SK-N-SH (cell line): ENCODE measurements around the gene TMEM256. TPM values are rescaled to one million over a fixed set of nuclear protein-coding genes. Genes with fewer than 3 reads are reported as not detected.

Source experiments
- CTCF ChIA-PET: fragments of 300-600, 350-600 bp; formaldehyde crosslinking; extraction: SDS; loops from one replicate; lab custom pipeline; 2021; lab: Yijun Ruan, JAX
- POLR2A ChIA-PET: fragments of 350-600 bp; sonication (Branson Sonifier 250); formaldehyde crosslinking; extraction: SDS; loops from one replicate; lab custom pipeline; 2020; ENCODE audit warnings: antibody characterized with exemption, inconsistent platforms; lab: Yijun Ruan, JAX
- DNase-seq: peaks from one replicate; pipeline ENCODE4 v3.0.0; 2012
- H2AFZ ChIP-seq: fragments of 200-600 bp; sonication (generic); 2 replicates; pipeline ENCODE4 v1.8.1; 2016; ENCODE audit warnings: antibody characterized with exemption, mild to moderate bottlenecking, low read depth
- H3F3A ChIP-seq: fragments of 200-600 bp; sonication (generic); replicated peaks from 2 replicates; pipeline ENCODE3; 2016; ENCODE audit warnings: antibody characterized with exemption, mild to moderate bottlenecking; ENCODE audit not compliant: insufficient read depth
- H3K27ac ChIP-seq, 2 experiments: fragments of 200-500 bp in 1 of 2; fragments of 200-600 bp in 1 of 2; sonication (Bioruptor generic) in 1 of 2; sonication (generic), shearing (Covaris generic) in 1 of 2; 2 replicates each; pipeline versions ENCODE4 v1.5.1 to v1.6.1; 2014 to 2016; ENCODE audit warnings: low read depth in 2 of 2, inconsistent platforms in 1 of 2, low read length in 1 of 2, mild to moderate bottlenecking in 1 of 2, mixed read lengths in 1 of 2
- H3K27me3 ChIP-seq: fragments of 200-600 bp; sonication (generic), shearing (Covaris generic); 2 replicates; pipeline ENCODE4 v1.6.1; 2016; ENCODE audit warnings: mixed run types; ENCODE audit not compliant: insufficient read depth
- H3K36me3 ChIP-seq, 2 experiments: fragments of 200-500 bp in 1 of 2; fragments of 200-600 bp in 1 of 2; sonication (Bioruptor generic) in 1 of 2; sonication (generic) in 1 of 2; replicated peaks in 1 of 2; 2 replicates each; pipeline versions ENCODE3 to v1.5.1; 2014 to 2016; ENCODE audit warnings: low read length in 1 of 2, mild to moderate bottlenecking in 1 of 2; ENCODE audit not compliant: insufficient read depth in 2 of 2, control insufficient read depth in 1 of 2
- H3K4me1 ChIP-seq, 2 experiments: fragments of 200-500 bp in 1 of 2; fragments of 200-600 bp in 1 of 2; sonication (Bioruptor generic) in 1 of 2; sonication (generic), shearing (Covaris generic) in 1 of 2; 2 replicates each; pipeline versions ENCODE4 v1.5.1 to v1.6.1; 2014 to 2016; ENCODE audit warnings: low read depth in 1 of 2, low read length in 1 of 2, mixed run types in 1 of 2; ENCODE audit not compliant: insufficient read depth in 2 of 2, control insufficient read depth in 1 of 2
- H3K4me2 ChIP-seq: fragments of 200-600 bp; sonication (generic), shearing (Covaris generic); 2 replicates; pipeline ENCODE4 v1.6.1; 2017; ENCODE audit warnings: mixed run types
- H3K4me3 ChIP-seq, 2 experiments: fragments of 200-500 bp in 1 of 2; fragments of 200-600 bp in 1 of 2; sonication (Bioruptor generic) in 1 of 2; sonication (generic), shearing (Covaris generic) in 1 of 2; 2 replicates each; pipeline versions ENCODE4 v1.5.1 to v1.8.1; 2014 to 2016; ENCODE audit warnings: low read depth in 2 of 2, inconsistent platforms in 1 of 2, low read length in 1 of 2, mild to moderate bottlenecking in 1 of 2, mixed read lengths in 1 of 2, moderate library complexity in 1 of 2
- H3K79me2 ChIP-seq: fragments of 200-600 bp; sonication (generic); 2 replicates; pipeline ENCODE4 v1.8.1; 2017; ENCODE audit warnings: mild to moderate bottlenecking; ENCODE audit not compliant: insufficient read depth
- H3K9ac ChIP-seq: fragments of 200-600 bp; sonication (generic); 2 replicates; pipeline ENCODE4 v1.6.1; 2017; ENCODE audit warnings: mixed run types
- H3K9me2 ChIP-seq: fragments of 200-600 bp; sonication (generic); 2 replicates; pipeline ENCODE4 v1.6.1; 2017; ENCODE audit warnings: mixed run types
- H3K9me3 ChIP-seq: fragments of 200-600 bp; sonication (generic); 2 replicates; pipeline ENCODE4 v1.6.1; 2017; ENCODE audit warnings: mixed run types, mild to moderate bottlenecking, moderate library complexity
- H4K20me1 ChIP-seq: fragments of 200-600 bp; sonication (generic); 2 replicates; pipeline ENCODE4 v1.6.1; 2017; ENCODE audit warnings: mild to moderate bottlenecking, mixed run types; ENCODE audit not compliant: insufficient read depth
- GABPA ChIP-seq: IDR thresholded peaks from 2 replicates; pipeline ENCODE4 v1.4.0; 2012; ENCODE audit warnings: low read depth, mild to moderate bottlenecking
- REST ChIP-seq: IDR thresholded peaks from 2 replicates; pipeline ENCODE4 v1.6.1; 2012; ENCODE audit warnings: mild to moderate bottlenecking, low read depth, low read length, moderate library complexity
- ZBTB33 ChIP-seq: IDR thresholded peaks from 2 replicates; pipeline ENCODE4 v1.4.0; 2012; ENCODE audit warnings: low read depth, borderline replicate concordance
- WGBS: methylation state at CpG from one replicate; pipeline ENCODE4 v1.1.6; 2017; ENCODE audit warnings: low lambda C conversion rate; 5-methylcytosine and 5-hydroxymethylcytosine counted together
- polyA plus RNA-seq, 3 experiments: library from polyadenylated mRNA; depleted of rRNA; stranded (reverse); fragments of >200 nt; gene quantifications; 2 replicates each; pipeline ENCODE4 v1.2.3, GENCODE V29; 2012

Gene TMEM256
- polyA plus RNA-seq, 1 of the 3 experiments (the other 2 are of a cell fraction), result 213 TPM

- TF ChIP-seq ZBTB33, result peak; percentile 94
Measured at GRCh38 chr17:7440113-7440833, 36.4 kb upstream of the TMEM256 start (continued).

- ChIA-PET CTCF (interaction anchor here (0.7 to 1.6 kb wide), 4 partner anchors 19 to 121 kb away, joined by 3 to 6 read pairs (median 4); no protein-coding TSS in a partner anchor), POLR2A (interaction anchor here (1.6 to 3.3 kb wide), 5 partner anchors 8 to 121 kb away, joined by 4 to 19 read pairs (median 9); partner anchors contain the start of genes POLR2A and TMEM256)
- H3K4me2 ChIP-seq, result peak within 1 kb of the TSS; percentile 95
- peak within 1 kb of the TSS; percentile 67 to 70 for H3K4me3 ChIP-seq
- H3K27ac ChIP-seq, result peak within 1 kb of the TSS in 1 of 2 experiments; percentile 97; a peak in 2 of 4 replicates
- WGBS, result under 1% methylated on average over 11 of the region's 50 CpGs
- TF ChIP-seq REST, result no peak
- no peak for TF ChIP-seq GABPA
- peaks cover 18% of the 10 kb centered on the region for H3F3A ChIP-seq
- peak within 1 kb of the TSS; percentile 88 for H2AFZ ChIP-seq
- peaks cover 0 to 4% of the 10 kb centered on the region in 2 experiments for H3K36me3 ChIP-seq
- H3K79me2 ChIP-seq, result peaks cover 7% of the 10 kb centered on the region; the same call in 1 of the 2 replicates
- H3K4me1 ChIP-seq, result peaks cover 7 to 27% of the 10 kb centered on the region in 2 experiments; a peak in 2 of 4 replicates
- no peaks in the 10 kb centered on the region for H3K9me2 ChIP-seq
- DNase-seq, result peak; percentile 60
- no peaks in the 10 kb centered on the region for H3K9me3 ChIP-seq
- H4K20me1 ChIP-seq, result no peaks in the 10 kb centered on the region
- H3K9ac ChIP-seq, result peak within 1 kb of the TSS; percentile 61
- H3K27me3 ChIP-seq, result no peaks in the 10 kb centered on the region
Measured at GRCh38 chr17:7439462-7440112, 35.7 kb upstream of the TMEM256 start, which contains the start of gene FGF11. Gene FGF11 (plus strand): TSS chr17:7439512. CDS start chr17:7439621, 109 bp downstream.
